GM12878 (cell line): ENCODE data around the gene CEP250. TPM values are rescaled to one million over a fixed set of nuclear protein-coding genes. Genes with fewer than 3 reads are reported as not detected.

Source experiments
- ATAC-seq: fragments of 200-7000 bp; cut with Tn5 transposase; 3 replicates; pipeline ENCODE4 v1.9.1; 2020; ENCODE audit warnings: mild to moderate bottlenecking, moderate library complexity
- BruUV-seq: library from RNA; stranded (reverse); fragments of 400-500 nt; replicated peaks from 2 replicates; lab custom pipeline; 2021; lab: Mats Ljungman, UMichigan
- CTCF ChIA-PET: fragments of 300-600 bp; sonication (Branson Sonifier 250); formaldehyde crosslinking; extraction: SDS; loops from one replicate; lab custom pipeline; 2021; ENCODE audit warnings: inconsistent platforms; lab: Yijun Ruan, JAX
- POLR2A ChIA-PET: fragments of 350-600 bp; formaldehyde crosslinking; extraction: SDS; loops from one replicate; lab custom pipeline; 2021; ENCODE audit warnings: inconsistent platforms; lab: Charles Lee
- RAD21 ChIA-PET: fragments of 300-600 bp; sonication (Branson Sonifier 250); formaldehyde crosslinking; loops from one replicate; lab custom pipeline; 2023; ENCODE audit warnings: antibody characterized with exemption; ENCODE audit not compliant: unreplicated experiment; lab: Charles Lee
- SMC1A ChIA-PET: fragments of 300-600 bp; sonication (Branson Sonifier 250); formaldehyde crosslinking; loops from one replicate; lab custom pipeline; 2023; ENCODE audit not compliant: unreplicated experiment, uncharacterized antibody; lab: Charles Lee
- DNase-seq: peaks from one replicate; pipeline ENCODE4 v3.0.0-alpha.2; 2011; ENCODE audit warnings: low read depth, low spot score
- FAIRE-seq: peaks from 3 replicates; lab custom pipeline; 2011; peaks lifted over from hg19 to GRCh38; lab: Jason Lieb, UNC
- H2AFZ ChIP-seq: 2 replicates; pipeline ENCODE4 v1.6.0; 2011; ENCODE audit warnings: low read depth, low read length, control low read depth; ENCODE audit not compliant: control insufficient read depth
- H3K27ac ChIP-seq: 2 replicates; pipeline ENCODE4 v1.5.1; 2011; ENCODE audit warnings: control low read depth; ENCODE audit not compliant: control insufficient read depth, insufficient read depth
- H3K27me3 ChIP-seq, 2 experiments: replicated peaks in 1 of 2; 2 replicates each; pipeline versions ENCODE4 v1.6.0 to v1.6.1; 2011; ENCODE audit warnings: low read length in 1 of 2; ENCODE audit not compliant: control insufficient read depth in 2 of 2, insufficient read depth in 2 of 2
- H3K36me3 ChIP-seq, 2 experiments: 2 replicates each; pipeline ENCODE4 v1.5.1; 2011; ENCODE audit warnings: low read length in 1 of 2; ENCODE audit not compliant: control insufficient read depth in 2 of 2, insufficient read depth in 2 of 2
- H3K4me1 ChIP-seq: 2 replicates; pipeline ENCODE4 v1.6.1; 2011; ENCODE audit warnings: mild to moderate bottlenecking, low read length, moderate library complexity, mixed read lengths; ENCODE audit not compliant: control insufficient read depth, insufficient read depth
- H3K4me2 ChIP-seq: 2 replicates; pipeline ENCODE4 v1.6.0; 2011; ENCODE audit warnings: control low read depth; ENCODE audit not compliant: control insufficient read depth, insufficient read depth
- H3K4me3 ChIP-seq: fragments of 200-600 bp; sonication (generic); 2 replicates; pipeline ENCODE4 v1.5.1; 2016
- H3K79me2 ChIP-seq: 2 replicates; pipeline ENCODE4 v1.6.0; 2011; ENCODE audit warnings: low read length; ENCODE audit not compliant: control insufficient read depth, insufficient read depth
- H3K9ac ChIP-seq: 2 replicates; pipeline ENCODE4 v1.8.0; 2011; ENCODE audit warnings: low read length, control low read depth, mixed read lengths; ENCODE audit not compliant: control insufficient read depth, insufficient read depth
- H3K9me3 ChIP-seq: replicated peaks from 3 replicates; pipeline ENCODE4 v1.5.1; 2011; ENCODE audit warnings: mild to moderate bottlenecking, low read length; ENCODE audit not compliant: control insufficient read depth, insufficient read depth
- H4K20me1 ChIP-seq: 2 replicates; pipeline ENCODE4 v1.6.0; 2011; ENCODE audit not compliant: control insufficient read depth, insufficient read depth
- BCL11A ChIP-seq: IDR thresholded peaks from 2 replicates; pipeline ENCODE4 v1.6.1; 2011; ENCODE audit warnings: low read depth, low read length
- CTCF ChIP-seq, 3 experiments: IDR thresholded peaks in 2 of 3; conservative IDR thresholded peaks in 1 of 3; 2 replicates each; pipeline ENCODE4 v1.5.1; 2011; ENCODE audit warnings: low read depth in 3 of 3, low read length in 3 of 3, mild to moderate bottlenecking in 3 of 3, control low read depth in 2 of 3, moderate library complexity in 2 of 3, inconsistent platforms in 1 of 3, mixed read lengths in 1 of 3; ENCODE audit not compliant: control insufficient read depth in 2 of 3, insufficient read depth in 1 of 3; ENCODE audit errors: extremely low read depth in 1 of 3
- HDAC2 ChIP-seq: fragments of 200-600 bp; sonication (generic); IDR thresholded peaks from 2 replicates; pipeline ENCODE4 v1.6.1; 2017
- HDAC6 ChIP-seq: fragments of 200-600 bp; sonication (generic); IDR thresholded peaks from one replicate; pipeline ENCODE4 v1.8.0; 2017; ENCODE audit warnings: antibody characterized with exemption; ENCODE audit not compliant: unreplicated experiment
- MEF2B ChIP-seq: fragments of 450-650 bp; IDR thresholded peaks from 2 replicates; pipeline ENCODE4 v1.6.1; 2018; ENCODE audit warnings: mild to moderate bottlenecking, moderate library complexity; ENCODE audit not compliant: partially characterized antibody, poor library complexity, severe bottlenecking
- NFIC ChIP-seq: IDR thresholded peaks from 2 replicates; pipeline ENCODE4 v1.6.1; 2012; ENCODE audit warnings: low read depth, mild to moderate bottlenecking, inconsistent platforms, low read length, moderate library complexity
- POLR2A ChIP-seq: IDR thresholded peaks from 2 replicates; pipeline ENCODE4 v1.6.1; 2011; ENCODE audit warnings: low read depth, mild to moderate bottlenecking, low read length
- RUNX3 ChIP-seq: IDR thresholded peaks from 2 replicates; pipeline ENCODE4 v1.6.1; 2012; ENCODE audit warnings: low read length, inconsistent platforms
- SMAD1 ChIP-seq: fragments of 450-650 bp; IDR thresholded peaks from 2 replicates; pipeline ENCODE4 v1.6.1; 2018; ENCODE audit warnings: mild to moderate bottlenecking, low read depth; ENCODE audit not compliant: partially characterized antibody
- WGBS: methylation state at CpG from one replicate; pipeline ENCODE4 v1.1.6; 2016; ENCODE audit warnings: low lambda C conversion rate; ENCODE audit not compliant: insufficient replicate concordance, insufficient coverage; ENCODE audit errors: missing lambda C conversion rate; 5-methylcytosine and 5-hydroxymethylcytosine counted together
- in situ Hi-C: fragments of 300-500 bp; cut with MboI; formaldehyde crosslinking; loops from 9 replicates; pipeline ENCODE4 v1.14.3; 2018; ENCODE audit warnings: mixed read lengths
- intact Hi-C: fragments of 100-400 bp; cut with micrococcal nuclease; formaldehyde crosslinking; loops from one replicate; pipeline ENCODE4 v1.14.2; 2022; ENCODE audit not compliant: unreplicated experiment
- polyA plus RNA-seq, 11 experiments: library from polyadenylated mRNA; depleted of rRNA in 4 of 11; unstranded in 6 of 11; stranded (reverse) in 5 of 11; fragments of >200 nt; fragmentation: Nextera tagmentation in 4 of 11; fragmentation: Illumina TruSeq in 1 of 11; extraction: Ambion mirVana in 4 of 11; extraction: Trizol in 1 of 11; gene quantifications; 1 replicate in 1 of 11; 2 replicates in 10 of 11; pipeline versions ENCODE4 v1.2.1 to v1.2.3, GENCODE V29; 2011 to 2016; ENCODE audit warnings: inconsistent platforms in 2 of 11, missing spikeins in 2 of 11, low read depth in 1 of 11
- total RNA-seq, 4 experiments: library from RNA; depleted of rRNA in 3 of 4; stranded (reverse); fragments of >200 nt in 3 of 4; fragmentation: Illumina TruSeq in 1 of 4; extraction: Trizol in 1 of 4; gene quantifications; 2 replicates each; pipeline versions ENCODE4 v1.2.1 to v1.2.3, GENCODE V29; 2013 to 2021

Gene CEP250
- total and polyA plus RNA-seq, 10 of the 15 experiments (the other 5 are each of a cell fraction or from before 2014, with no cell fraction given), result 2.4 to 41.6 (median 25.7) TPM

- no peak for ATAC-seq
- no peaks in the 10 kb centered on the region for H3K79me2 ChIP-seq
- no peaks in the 10 kb centered on the region for H3K4me1 ChIP-seq
- DNase-seq, result no peak
- 89% methylated on average over 11 of the region's 11 CpGs for WGBS
- no peak overlapping the region for H3K4me2 ChIP-seq
- ChIA-PET CTCF (interaction anchor here (0.9 kb wide), 1 partner anchor 467 kb away, joined by 3 read pairs; no protein-coding TSS in a partner anchor), SMC1A (interaction anchor here (0.6 kb wide), 1 partner anchor 124 kb away, joined by 3 read pairs; no protein-coding TSS in a partner anchor), RAD21 (no interaction called here), POLR2A (no interaction called here)
- H2AFZ ChIP-seq, result no peak overlapping the region
- intact Hi-C loops, result no loop called here
- H3K9me3 ChIP-seq, result no peaks in the 10 kb centered on the region
- H3K27ac ChIP-seq, result no peak overlapping the region
- FAIRE-seq, result no peak
- H3K4me3 ChIP-seq, result no peak overlapping the region
- no peak overlapping the region for H3K9ac ChIP-seq
- H3K36me3 ChIP-seq, result peaks cover 10 to 12% of the 10 kb centered on the region in 2 experiments
- no peaks in the 10 kb centered on the region for H4K20me1 ChIP-seq
- in situ Hi-C loops, result no loop called here
- TF ChIP-seq RUNX3 (no peak), NFIC (no peak), HDAC6 (no peak), SMAD1 (no peak), HDAC2 (no peak), CTCF (IDR thresholded peaks at IDR 0.05 in 2 of 3, conservative IDR thresholded peaks at IDR 0.05 in 1 of 3; ENCODE audit: control insufficient read depth in 2 of 3, extremely low read depth in 1 of 3, insufficient read depth in 1 of 3, low read depth in 3 of 3, low read length in 3 of 3) (no peak), BCL11A (no peak), MEF2B (no peak), POLR2A (no peak)
- H3K27me3 ChIP-seq, result no peaks in the 10 kb centered on the region
- no TSS peak for BruUV-seq
Measured at GRCh38 chr20:35514371-35514932, 59.1 kb downstream of the CEP250 start.
